ENCODE measurements around the gene SLC17A1. TPM values are rescaled to one million over a fixed set of nuclear protein-coding genes. Genes with fewer than 3 reads are reported as not detected.

Gene SLC17A1
- total RNA-seq, 1 donor from 2014 or later = not detected

DNA sequence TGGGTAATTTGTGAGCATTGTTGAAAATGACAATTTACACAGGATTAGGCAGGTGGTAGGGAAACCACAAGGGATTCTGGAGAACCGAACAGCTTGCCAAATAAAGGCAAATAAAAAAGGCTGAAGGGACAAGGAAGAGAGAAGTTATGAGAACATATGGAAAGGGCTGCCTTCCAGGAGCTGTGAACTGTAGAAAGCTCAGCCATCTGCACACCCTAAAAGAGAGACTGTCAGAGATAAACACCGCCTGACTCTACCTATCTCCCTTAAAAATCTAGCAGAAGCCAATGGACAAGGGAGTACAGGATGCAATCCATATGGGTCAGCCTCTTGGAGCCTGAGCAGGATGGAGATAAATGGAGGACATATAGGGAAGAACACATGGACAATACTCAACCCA lies 12.7 kb upstream of the SLC17A1 start:
- no peaks in the 10 kb centered on the region for H3K27me3 Mint-ChIP-seq
- DNase-seq (ENCODE audit: low spot score, unreplicated experiment) = no peak
- H3K27ac Mint-ChIP-seq = no peak overlapping the region
- H3K4me1 Mint-ChIP-seq (ENCODE audit: low read depth) = no peaks in the 10 kb centered on the region
- TF ChIP-seq, protein P1, sequence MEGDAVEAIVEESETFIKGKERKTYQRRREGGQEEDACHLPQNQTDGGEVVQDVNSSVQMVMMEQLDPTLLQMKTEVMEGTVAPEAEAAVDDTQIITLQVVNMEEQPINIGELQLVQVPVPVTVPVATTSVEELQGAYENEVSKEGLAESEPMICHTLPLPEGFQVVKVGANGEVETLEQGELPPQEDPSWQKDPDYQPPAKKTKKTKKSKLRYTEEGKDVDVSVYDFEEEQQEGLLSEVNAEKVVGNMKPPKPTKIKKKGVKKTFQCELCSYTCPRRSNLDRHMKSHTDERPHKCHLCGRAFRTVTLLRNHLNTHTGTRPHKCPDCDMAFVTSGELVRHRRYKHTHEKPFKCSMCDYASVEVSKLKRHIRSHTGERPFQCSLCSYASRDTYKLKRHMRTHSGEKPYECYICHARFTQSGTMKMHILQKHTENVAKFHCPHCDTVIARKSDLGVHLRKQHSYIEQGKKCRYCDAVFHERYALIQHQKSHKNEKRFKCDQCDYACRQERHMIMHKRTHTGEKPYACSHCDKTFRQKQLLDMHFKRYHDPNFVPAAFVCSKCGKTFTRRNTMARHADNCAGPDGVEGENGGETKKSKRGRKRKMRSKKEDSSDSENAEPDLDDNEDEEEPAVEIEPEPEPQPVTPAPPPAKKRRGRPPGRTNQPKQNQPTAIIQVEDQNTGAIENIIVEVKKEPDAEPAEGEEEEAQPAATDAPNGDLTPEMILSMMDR (IDR thresholded peaks at IDR 0.05; ENCODE audit: unreplicated experiment) = no peak
- H3K36me3 Mint-ChIP-seq (ENCODE audit: insufficient read depth) = peaks cover 1% of the 10 kb centered on the region
- peaks cover 7% of the 10 kb centered on the region for H3K9me3 Mint-ChIP-seq (ENCODE audit: low read depth)
- H3K4me3 Mint-ChIP-seq (ENCODE audit: low read depth) = no peak overlapping the region

DNA sequence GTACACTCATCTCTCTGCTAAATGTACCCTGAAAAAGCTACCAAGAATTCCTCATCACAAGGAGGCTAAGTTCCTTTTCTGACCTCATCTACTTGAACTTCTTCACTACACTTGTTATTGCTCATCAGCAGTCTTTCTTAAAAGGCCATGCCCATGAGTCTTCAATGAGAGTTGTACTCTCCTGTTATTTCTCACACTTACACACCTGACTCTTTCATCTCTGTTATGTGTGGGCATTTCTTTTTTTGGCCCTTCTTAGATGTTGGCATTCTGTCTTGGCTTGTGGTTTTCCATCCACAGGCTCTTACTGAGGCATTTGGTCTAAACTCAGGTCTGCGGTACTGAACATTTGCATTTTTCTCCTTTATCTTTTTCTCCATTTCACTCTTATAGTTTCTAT lies 10.7 kb upstream of the SLC17A1 start:
- no peak for DNase-seq (ENCODE audit: low spot score, unreplicated experiment)
- Mint-ChIP-seq H3K4me3 (ENCODE audit: low read depth) (no peak overlapping the region), H3K27me3 (no peaks in the 10 kb centered on the region), H3K4me1 (ENCODE audit: low read depth) (no peaks in the 10 kb centered on the region), H3K9me3 (ENCODE audit: low read depth) (peaks cover 7% of the 10 kb centered on the region), H3K27ac (no peak overlapping the region), H3K36me3 (ENCODE audit: insufficient read depth) (peaks cover 1% of the 10 kb centered on the region)
- TF ChIP-seq, protein P1 (IDR thresholded peaks at IDR 0.05; ENCODE audit: unreplicated experiment) = no peak

DNA sequence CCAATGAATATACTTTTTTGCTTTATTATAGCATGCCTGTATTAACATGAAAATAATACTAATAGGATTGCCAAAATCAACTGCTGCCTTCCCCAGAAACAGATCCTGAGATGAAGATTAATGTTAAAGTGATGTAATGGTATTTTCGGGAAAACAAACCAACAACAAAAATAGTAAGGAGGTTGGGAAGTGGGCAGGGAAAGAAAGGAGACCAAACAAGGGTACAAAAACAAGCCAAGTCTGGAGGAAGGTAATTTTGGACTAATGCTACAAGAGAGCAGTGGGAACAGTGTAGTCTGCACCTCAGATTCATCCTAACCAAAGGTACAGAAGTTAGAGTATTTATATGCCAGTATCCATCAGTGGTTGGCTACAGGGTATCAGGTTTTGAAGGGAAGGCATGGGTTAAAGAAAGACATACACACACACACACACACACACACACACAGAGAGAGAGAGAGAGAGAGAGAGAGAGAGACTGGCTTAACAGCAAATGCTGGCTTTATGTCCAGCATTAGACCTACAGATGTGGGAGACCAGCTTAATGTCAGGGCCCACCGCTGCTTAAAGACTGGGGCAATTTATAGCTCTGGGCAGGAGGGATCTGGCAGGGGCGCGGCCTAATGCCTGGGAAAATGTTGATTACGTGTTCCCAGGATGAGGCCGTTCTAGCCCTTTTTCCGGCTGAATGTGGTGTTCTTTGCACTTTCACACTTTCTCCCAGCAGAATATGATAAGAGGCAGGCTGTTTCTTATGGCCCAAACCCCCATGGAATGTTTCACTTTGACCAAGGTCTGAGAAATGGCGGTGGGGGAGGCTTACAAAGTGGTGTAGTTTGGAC lies 3.8 kb upstream of the SLC17A1 start:
- DNase-seq (ENCODE audit: low spot score, unreplicated experiment) = no peak
- Mint-ChIP-seq H3K4me3 (ENCODE audit: low read depth) (no peak overlapping the region), H3K27ac (no peak overlapping the region), H3K36me3 (ENCODE audit: insufficient read depth) (no peaks in the 10 kb centered on the region), H3K4me1 (ENCODE audit: low read depth) (peaks cover 20% of the 10 kb centered on the region), H3K27me3 (no peaks in the 10 kb centered on the region), H3K9me3 (ENCODE audit: low read depth) (peaks cover 3% of the 10 kb centered on the region)
- TF ChIP-seq, protein P1 (IDR thresholded peaks at IDR 0.05; ENCODE audit: unreplicated experiment) = no peak

GRCh38 chr6:25834950-25835349 lies 3.1 kb upstream of the SLC17A1 start:
- TF ChIP-seq, protein P1 (IDR thresholded peaks at IDR 0.05; ENCODE audit: unreplicated experiment) = no peak
- Mint-ChIP-seq H3K27ac (no peak overlapping the region), H3K4me1 (ENCODE audit: low read depth) (peaks cover 22% of the 10 kb centered on the region), H3K9me3 (ENCODE audit: low read depth) (peaks cover under 1% of the 10 kb centered on the region), H3K27me3 (no peaks in the 10 kb centered on the region), H3K4me3 (ENCODE audit: low read depth) (no peak overlapping the region), H3K36me3 (ENCODE audit: insufficient read depth) (no peaks in the 10 kb centered on the region)
- no peak for DNase-seq (ENCODE audit: low spot score, unreplicated experiment)

- H3K9me3 Mint-ChIP-seq (ENCODE audit: low read depth) = no peaks in the 10 kb centered on the region
These were observed 1.3 kb upstream of the SLC17A1 start for GRCh38 chr6:25833136-25833535.

More at GRCh38 chr6:25833136-25833535, 1.3 kb upstream of the SLC17A1 start:
- DNase-seq (ENCODE audit: low spot score, unreplicated experiment) = no peak
- Mint-ChIP-seq H3K27ac (no peak overlapping the region), H3K27me3 (no peaks in the 10 kb centered on the region), H3K4me1 (ENCODE audit: low read depth) (peaks cover 25% of the 10 kb centered on the region), H3K4me3 (ENCODE audit: low read depth) (no peak overlapping the region), H3K36me3 (ENCODE audit: insufficient read depth) (no peaks in the 10 kb centered on the region)
- TF ChIP-seq, protein P1 (IDR thresholded peaks at IDR 0.05; ENCODE audit: unreplicated experiment) = no peak

Measured in progenitor cell of endocrine pancreas (in vitro differentiated cells).